ENCODE results near the gene TMEM126A.

The TMEM126A gene

GRCh38 chr11:85695546-85695945 lies 47.8 kb downstream of the TMEM126A start:
- no peak for DNase-seq (ENCODE audit: low read depth, low spot score)

- no peak for DNase-seq (ENCODE audit: low read depth, low spot score)
These were observed 50.0 kb downstream of the TMEM126A start for GRCh38 chr11:85697747-85698146.

- no peak for DNase-seq (ENCODE audit: low read depth, low spot score)
These were observed 50.4 kb downstream of the TMEM126A start for GRCh38 chr11:85698195-85698594.

GRCh38 chr11:85699957-85700741 lies 52.4 kb downstream of the TMEM126A start:
- no peak for DNase-seq (ENCODE audit: low read depth, low spot score)

GRCh38 chr11:85704967-85705366 lies 57.2 kb downstream of the TMEM126A start:
- no peak for DNase-seq (ENCODE audit: low read depth, low spot score)

- no peak for DNase-seq (ENCODE audit: low read depth, low spot score)
These were observed 58.0 kb downstream of the TMEM126A start for GRCh38 chr11:85705800-85706199.
